Activated CD8-positive, alpha-beta T cell treated with anti-CD3 and anti-CD28 coated beads for 36 hours (primary cell): Measurements from ENCODE around the gene TRIM65. TPM values are rescaled to one million over a fixed set of nuclear protein-coding genes. Genes with fewer than 3 reads are reported as not detected.
"Not testable (repeated sequence)": the region's sequence is repeated elsewhere in the genome, so short reads cannot be mapped to it uniquely, and the experiment has no call there.

Experiments
- ATAC-seq: fragments of 200-7000 bp; cut with Tn5 transposase; one replicate; pipeline ENCODE4 v1.10.0; 2021; ENCODE audit warnings: mild to moderate bottlenecking, moderate library complexity
- CTCF ChIA-PET: fragments of 350-600 bp; sonication (Branson Sonifier 250); formaldehyde crosslinking; loops from one replicate; lab custom pipeline; 2021; ENCODE audit warnings: antibody characterized with exemption; lab: Charles Lee
- POLR2A ChIA-PET: fragments of 350-600 bp; sonication (Branson Sonifier 250); formaldehyde crosslinking; loops from one replicate; lab custom pipeline; 2021; ENCODE audit warnings: antibody characterized with exemption; lab: Charles Lee
- DNase-seq: peaks from one replicate; pipeline ENCODE4 v3.0.0-alpha.2; 2020
- H3K27ac Mint-ChIP-seq: one replicate; pipeline ENCODE4 v1.8.0; 2021; ENCODE audit warnings: mild to moderate bottlenecking, mixed read lengths
- H3K27me3 Mint-ChIP-seq: one replicate; pipeline ENCODE4 v1.8.0; 2021; ENCODE audit warnings: mixed read lengths
- H3K36me3 Mint-ChIP-seq: one replicate; pipeline ENCODE4 v1.8.0; 2021; ENCODE audit warnings: low read depth, mixed read lengths
- H3K4me1 Mint-ChIP-seq: one replicate; pipeline ENCODE4 v1.8.0; 2021; ENCODE audit warnings: low read depth, mixed read lengths
- H3K4me3 Mint-ChIP-seq: one replicate; pipeline ENCODE4 v1.8.0; 2021; ENCODE audit warnings: mild to moderate bottlenecking, moderate library complexity, mixed read lengths
- H3K9me3 Mint-ChIP-seq: one replicate; pipeline ENCODE4 v1.8.0; 2021; ENCODE audit warnings: mixed read lengths
- CTCF ChIP-seq: fragments of 200-600 bp; IDR thresholded peaks from one replicate; pipeline ENCODE4 v1.8.0; 2022; ENCODE audit warnings: antibody characterized with exemption, mild to moderate bottlenecking
- intact Hi-C: fragments of 100-400 bp; cut with micrococcal nuclease; formaldehyde crosslinking; loops from one replicate; pipeline ENCODE4 v1.10.0; 2022
- total RNA-seq, 2 experiments: library from RNA; stranded (reverse); gene quantifications; one replicate each; pipeline ENCODE4 v1.2.3, GENCODE V29; 2021

The TRIM65 gene
- total RNA-seq, 2 experiments from 2014 or later = 37.1 to 42.2 TPM

DNA sequence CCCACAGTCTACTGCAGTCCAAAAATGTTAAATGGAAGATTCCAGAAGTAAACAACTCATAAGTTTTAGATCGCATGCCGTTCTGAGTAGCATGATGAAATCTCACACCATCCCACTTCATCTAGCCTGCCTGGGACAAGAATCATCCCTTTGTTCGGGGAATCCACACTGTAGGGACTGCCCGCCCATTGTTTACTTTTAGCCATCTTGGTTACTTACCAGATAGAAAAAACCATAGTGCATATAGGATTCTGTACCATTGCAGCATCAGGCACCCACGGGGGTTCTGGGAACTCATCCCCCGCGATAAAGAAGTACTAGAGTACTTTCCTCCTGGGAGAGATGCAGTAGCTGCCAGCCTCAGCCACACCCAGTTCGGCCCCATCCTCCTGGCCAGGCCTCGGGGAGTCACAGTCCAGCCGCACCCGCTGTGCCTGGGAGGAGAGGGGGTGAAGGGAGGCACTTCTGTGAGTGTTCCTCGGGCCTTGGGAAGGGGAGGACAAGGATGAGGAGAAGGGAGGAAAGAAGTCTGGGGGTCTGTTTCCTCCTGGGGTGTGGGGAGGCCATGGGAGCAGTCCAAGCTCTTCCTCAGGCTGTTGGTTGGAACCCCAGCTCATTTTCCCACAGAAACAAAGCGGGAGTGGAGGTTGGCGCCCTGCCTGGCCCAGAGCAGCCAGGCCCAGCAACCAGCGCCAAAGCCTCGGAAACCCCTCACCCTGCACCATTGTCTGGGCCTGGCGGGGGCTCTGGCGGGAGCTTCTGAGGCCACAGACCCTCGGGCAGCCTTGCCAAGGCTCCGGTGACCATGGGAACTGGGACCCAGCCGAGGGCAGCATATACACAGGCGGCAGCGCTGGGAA lies 27.2 kb downstream of the TRIM65 start:
- Mint-ChIP-seq H3K4me3 (no peak overlapping the region), H3K9me3 (no peaks in the 10 kb centered on the region), H3K4me1 (peaks cover 22% of the 10 kb centered on the region), H3K27ac (no peak overlapping the region), H3K27me3 (no peaks in the 10 kb centered on the region), H3K36me3 (no peaks in the 10 kb centered on the region)
- no peak for TF ChIP-seq CTCF
- DNase-seq = no peak
- POLR2A ChIA-PET = interaction anchor here (1.3 kb wide), 1 partner anchor 10 kb away, joined by 3 read pairs; no protein-coding TSS in a partner anchor
- CTCF ChIA-PET = interaction anchor here (1.0 to 9.5 kb wide), 2 partner anchors 9 kb away, joined by 6 to 107 read pairs; partner anchors contain the start of gene TRIM47
- intact Hi-C loops = no loop called here
- no peak for ATAC-seq

GRCh38 chr17:75868730-75869281 lies 27.9 kb downstream of the TRIM65 start:
- POLR2A ChIA-PET, H3K9me3 Mint-ChIP-seq, H3K27ac Mint-ChIP-seq, ATAC-seq, H3K36me3 Mint-ChIP-seq, DNase-seq, H3K27me3 Mint-ChIP-seq, intact Hi-C loops, H3K4me3 Mint-ChIP-seq: not testable (repeated sequence)
- CTCF ChIA-PET = interaction anchor here (1.0 to 9.5 kb wide), 4 partner anchors 8 to 105 kb away, joined by 3 to 107 read pairs (median 6); no protein-coding TSS in a partner anchor
- H3K4me1 Mint-ChIP-seq = peaks cover 27% of the 10 kb centered on the region

GRCh38 chr17:75865404-75866188 lies 31.2 kb downstream of the TRIM65 start:
- H3K9me3 Mint-ChIP-seq, H3K36me3 Mint-ChIP-seq, DNase-seq, intact Hi-C loops, H3K4me3 Mint-ChIP-seq, ATAC-seq, H3K27me3 Mint-ChIP-seq: not testable (repeated sequence)
- CTCF ChIA-PET = interaction anchor here (1.1 to 3.8 kb wide), 5 partner anchors 8 to 79 kb away, joined by 3 to 11 read pairs (median 3); partner anchors contain the start of gene WBP2
- H3K27ac Mint-ChIP-seq = peak overlapping the region; percentile 78
- peaks cover 17% of the 10 kb centered on the region for H3K4me1 Mint-ChIP-seq
- POLR2A ChIA-PET = interaction anchor here (0.7 to 1.8 kb wide), 3 partner anchors 9 to 87 kb away, joined by 3 to 16 read pairs (median 8); partner anchors contain the start of gene WBP2

DNA sequence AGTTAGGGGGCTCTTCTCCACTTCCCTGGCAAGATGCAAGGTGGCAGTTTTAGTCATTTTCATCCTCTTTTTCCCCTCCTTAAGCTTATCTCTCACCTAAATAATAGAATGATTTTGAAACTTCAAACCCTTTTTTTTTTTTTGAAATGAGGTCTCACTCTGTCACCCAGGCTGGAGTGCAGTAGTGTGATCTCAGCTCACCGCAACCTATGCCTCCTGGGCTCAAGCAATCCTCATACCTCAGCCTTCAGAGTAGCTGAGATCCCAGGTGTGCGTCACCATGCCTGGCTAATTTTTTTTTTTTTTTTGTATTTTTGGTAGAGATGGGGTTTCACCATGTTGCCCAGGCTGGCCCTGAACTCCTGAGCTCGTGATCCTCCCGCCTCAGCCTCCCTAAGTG lies 31.9 kb downstream of the TRIM65 start:
- ATAC-seq = peak; percentile 60
- Mint-ChIP-seq H3K4me1 (peaks cover 17% of the 10 kb centered on the region), H3K27ac (peak overlapping the region; percentile 78)
- H3K4me3 Mint-ChIP-seq, H3K9me3 Mint-ChIP-seq, intact Hi-C loops, H3K36me3 Mint-ChIP-seq, H3K27me3 Mint-ChIP-seq: not testable (repeated sequence)
- ChIA-PET POLR2A (interaction anchor here (0.7 to 1.8 kb wide), 3 partner anchors 9 to 86 kb away, joined by 3 to 16 read pairs (median 8); partner anchors contain the start of gene WBP2), CTCF (interaction anchor here (0.9 to 3.8 kb wide), 7 partner anchors 9 to 141 kb away, joined by 3 to 11 read pairs (median 3); partner anchors contain the start of gene WBP2)
- peak; percentile 35 for DNase-seq

GRCh38 chr17:75864448-75864871 lies 32.3 kb downstream of the TRIM65 start:
- ChIA-PET POLR2A (interaction anchor here (0.7 to 1.8 kb wide), 3 partner anchors 9 to 85 kb away, joined by 3 to 16 read pairs (median 8); partner anchors contain the start of gene WBP2), CTCF (interaction anchor here (0.9 to 4.6 kb wide), 8 partner anchors 9 to 141 kb away, joined by 3 to 47 read pairs (median 4); partner anchors contain the start of genes UNC13D and WBP2)
- no peak overlapping the region for H3K4me3 Mint-ChIP-seq
- intact Hi-C loops = no loop called here
- no peak for TF ChIP-seq CTCF
- peak; percentile 71 for DNase-seq
- H3K4me1 Mint-ChIP-seq = peaks cover 17% of the 10 kb centered on the region
- H3K36me3 Mint-ChIP-seq = no peaks in the 10 kb centered on the region
- no peaks in the 10 kb centered on the region for H3K27me3 Mint-ChIP-seq
- no peaks in the 10 kb centered on the region for H3K9me3 Mint-ChIP-seq
- peak overlapping the region; percentile 78 for H3K27ac Mint-ChIP-seq
- peak; percentile 78 for ATAC-seq
